OCI-LY3 (cell line): Measurements from ENCODE around the gene RECK.

Source experiments
- H2AFZ ChIP-seq: fragments of 200-600, 300-600 bp; shearing (Covaris generic); 2 replicates; pipeline ENCODE4 v1.6.0; 2014; ENCODE audit warnings: antibody characterized with exemption, low read depth, low read length
- H3K27ac ChIP-seq: fragments of 200-600, 300-600 bp; sonication (generic); 2 replicates; pipeline ENCODE4 v1.5.1; 2014; ENCODE audit warnings: mild to moderate bottlenecking, low read length, moderate library complexity, mixed read lengths
- H3K27me3 ChIP-seq: fragments of 200-600, 300-600 bp; sonication (generic); 2 replicates; pipeline ENCODE4 v1.6.1; 2014; ENCODE audit warnings: low read depth, low read length, mixed read lengths
- H3K36me3 ChIP-seq: fragments of 200-600, 300-600 bp; sonication (generic); replicated peaks from 2 replicates; pipeline ENCODE3; 2014; ENCODE audit warnings: low read depth, low read length, mixed read lengths
- H3K4me1 ChIP-seq: fragments of 300-600, 200-600 bp; sonication (generic); 2 replicates; pipeline ENCODE4 v1.6.1; 2014; ENCODE audit warnings: low read length, mixed read lengths
- H3K4me2 ChIP-seq: fragments of 200-600, 300-600 bp; sonication (generic); 2 replicates; pipeline ENCODE4 v1.6.1; 2014; ENCODE audit warnings: low read length, mixed read lengths
- H3K4me3 ChIP-seq: fragments of 300-600, 200-600 bp; sonication (generic); 2 replicates; pipeline ENCODE4 v1.5.1; 2014; ENCODE audit warnings: antibody characterized with exemption, mild to moderate bottlenecking, low read length, moderate library complexity
- H3K79me2 ChIP-seq: fragments of 300-600, 200-600 bp; shearing (Covaris generic); 2 replicates; pipeline ENCODE4 v1.6.1; 2014; ENCODE audit warnings: mild to moderate bottlenecking, low read length, mixed read lengths
- H3K9ac ChIP-seq: fragments of 300-600, 200-600 bp; shearing (Covaris generic); 2 replicates; pipeline ENCODE4 v1.6.0; 2014; ENCODE audit warnings: mild to moderate bottlenecking, low read length, moderate library complexity
- H3K9me3 ChIP-seq: fragments of 200-600, 300-600 bp; shearing (Covaris generic); 2 replicates; pipeline ENCODE4 v1.6.1; 2014; ENCODE audit warnings: low read length, mixed read lengths; ENCODE audit not compliant: insufficient read depth
- H4K20me1 ChIP-seq: fragments of 200-600, 300-600 bp; sonication (generic); 2 replicates; pipeline ENCODE4 v1.6.1; 2016; ENCODE audit warnings: low read length, mixed read lengths; ENCODE audit not compliant: insufficient read depth
- CTCF ChIP-seq: fragments of 200-600, 300-600 bp; sonication (generic); IDR thresholded peaks from 2 replicates; pipeline ENCODE4 v1.5.1; 2014; ENCODE audit warnings: antibody characterized with exemption, low read length, low read depth
- EZH2phosphoT487 ChIP-seq: fragments of 200-600 bp; shearing (Covaris generic); IDR thresholded peaks from 2 replicates; pipeline ENCODE4 v1.6.1; 2018; ENCODE audit warnings: antibody characterized with exemption, mixed run types, low read depth

Gene RECK

GRCh38 chr9:36161187-36161586, 124.5 kb downstream of the RECK start:
- Histone ChIP-seq H3K36me3 (no peaks in the 10 kb centered on the region), H4K20me1 (no peaks in the 10 kb centered on the region), H3K4me3 (no peak overlapping the region), H3K27ac (no peak overlapping the region), H3K9me3 (no peaks in the 10 kb centered on the region), H2AFZ (no peak overlapping the region), H3K4me2 (no peak overlapping the region), H3K9ac (no peak overlapping the region), H3K79me2 (no peaks in the 10 kb centered on the region), H3K27me3 (peaks cover 14% of the 10 kb centered on the region), H3K4me1 (no peaks in the 10 kb centered on the region)
- no peak for TF ChIP-seq CTCF
- TF ChIP-seq EZH2phosphoT487: no peak

- Histone ChIP-seq H3K36me3 (no peaks in the 10 kb centered on the region), H3K4me2 (no peak overlapping the region), H2AFZ (no peak overlapping the region), H3K4me1 (no peaks in the 10 kb centered on the region), H3K79me2 (no peaks in the 10 kb centered on the region), H3K9me3 (no peaks in the 10 kb centered on the region), H3K27me3 (peaks cover 14% of the 10 kb centered on the region), H3K9ac (no peak overlapping the region), H3K4me3 (no peak overlapping the region), H4K20me1 (no peaks in the 10 kb centered on the region), H3K27ac (no peak overlapping the region)
- TF ChIP-seq EZH2phosphoT487 (no peak), CTCF (no peak)
Observed at GRCh38 chr9:36162211-36162738, 125.6 kb downstream of the RECK start.

- Histone ChIP-seq H4K20me1 (no peaks in the 10 kb centered on the region), H3K9me3 (no peaks in the 10 kb centered on the region), H3K27ac (no peak overlapping the region), H3K4me2 (no peak overlapping the region), H2AFZ (no peak overlapping the region), H3K4me3 (no peak overlapping the region), H3K9ac (no peak overlapping the region), H3K36me3 (no peaks in the 10 kb centered on the region), H3K4me1 (no peaks in the 10 kb centered on the region), H3K27me3 (peaks cover 14% of the 10 kb centered on the region), H3K79me2 (no peaks in the 10 kb centered on the region)
- no peak for TF ChIP-seq EZH2phosphoT487
- TF ChIP-seq CTCF: no peak
Observed at GRCh38 chr9:36163049-36163785, 126.5 kb downstream of the RECK start.

GRCh38 chr9:36163786-36164170, 127.1 kb downstream of the RECK start:
- no peak overlapping the region for H2AFZ ChIP-seq
- no peaks in the 10 kb centered on the region for H3K36me3 ChIP-seq
- H3K79me2 ChIP-seq: no peaks in the 10 kb centered on the region
- no peak overlapping the region for H3K9ac ChIP-seq
- H3K9me3 ChIP-seq: no peaks in the 10 kb centered on the region
- no peak overlapping the region for H3K27ac ChIP-seq
- peaks cover 14% of the 10 kb centered on the region for H3K27me3 ChIP-seq
- H3K4me3 ChIP-seq: no peak overlapping the region
- H3K4me2 ChIP-seq: no peak overlapping the region
- TF ChIP-seq CTCF (no peak), EZH2phosphoT487 (no peak)
- no peaks in the 10 kb centered on the region for H3K4me1 ChIP-seq
- H4K20me1 ChIP-seq: no peaks in the 10 kb centered on the region
